GM18519 (cell line): ENCODE data around the gene ATG2A.

ENCODE experiments used
- ATAC-seq: cut with Tn5 transposase; IDR thresholded peaks from one replicate; pipeline ENCODE4 v1.9.1; 2021; ENCODE audit warnings: mild to moderate bottlenecking, moderate library complexity; ENCODE audit not compliant: unreplicated experiment, low FRiP score

ATG2A gene

GRCh38 chr11:64874308-64875240 is 42.4 kb downstream of the ATG2A start:
- ATAC-seq: no peak

- ATAC-seq: no peak
Observed at GRCh38 chr11:64872790-64873488, 44.1 kb downstream of the ATG2A start.

GRCh38 chr11:64871492-64871891 is 45.5 kb downstream of the ATG2A start:
- ATAC-seq: no peak

- ATAC-seq: no peak
Observed at GRCh38 chr11:64870893-64871466, 46.0 kb downstream of the ATG2A start.

GRCh38 chr11:64870176-64870892 is 46.7 kb downstream of the ATG2A start:
- no peak for ATAC-seq

GRCh38 chr11:64869571-64870175 is 47.3 kb downstream of the ATG2A start:
- no peak for ATAC-seq

- no peak for ATAC-seq
Observed at GRCh38 chr11:64868904-64869570, 48.0 kb downstream of the ATG2A start.

GRCh38 chr11:64867748-64868462 is 49.1 kb downstream of the ATG2A start:
- ATAC-seq: no peak

- no peak for ATAC-seq
Observed at GRCh38 chr11:64866173-64866491, 50.9 kb downstream of the ATG2A start.

GRCh38 chr11:64865286-64866172 is 51.5 kb downstream of the ATG2A start:
- ATAC-seq: no peak

GRCh38 chr11:64864473-64865285 is 52.3 kb downstream of the ATG2A start:
- ATAC-seq: no peak

- no peak for ATAC-seq
Observed at GRCh38 chr11:64864135-64864472, 52.9 kb downstream of the ATG2A start.

GRCh38 chr11:64863391-64864060 is 53.5 kb downstream of the ATG2A start:
- no peak for ATAC-seq

GRCh38 chr11:64862987-64863390 is 54.0 kb downstream of the ATG2A start:
- no peak for ATAC-seq

- ATAC-seq: no peak
Observed at GRCh38 chr11:64861227-64861975, 55.6 kb downstream of the ATG2A start.
